GM13977 (cell line): Measurements from ENCODE around the gene FAM76A.
"Not testable (repeated sequence)": the region's sequence is repeated elsewhere in the genome, so short reads cannot be mapped to it uniquely, and the experiment has no call there.

Source experiments
- DNase-seq: peaks from one replicate; pipeline ENCODE4 v3.0.0; 2012; ENCODE audit warnings: low spot score
- in situ Hi-C: fragments of 300-500 bp; cut with MboI; formaldehyde crosslinking; loops from one replicate; pipeline ENCODE4 v1.12.0; 2022; ENCODE audit warnings: low sequenced_read_pairs, low pct_unique_long_range_greater_than_20kb, mixed read lengths, inconsistent platforms; ENCODE audit not compliant: unreplicated experiment
- TF ChIP-seq, protein P1 (sequence below): IDR thresholded peaks from 2 replicates; pipeline ENCODE4 v1.5.1; 2012; ENCODE audit warnings: mild to moderate bottlenecking, control low read depth; ENCODE audit not compliant: insufficient read depth; ENCODE audit errors: extremely low read depth, missing control alignments

The FAM76A gene

GRCh38 chr1:27795601-27796000 lies 69.8 kb downstream of the FAM76A start:
- DNase-seq, result no peak
- in situ Hi-C loops, result no loop called here
- TF ChIP-seq, protein P1, sequence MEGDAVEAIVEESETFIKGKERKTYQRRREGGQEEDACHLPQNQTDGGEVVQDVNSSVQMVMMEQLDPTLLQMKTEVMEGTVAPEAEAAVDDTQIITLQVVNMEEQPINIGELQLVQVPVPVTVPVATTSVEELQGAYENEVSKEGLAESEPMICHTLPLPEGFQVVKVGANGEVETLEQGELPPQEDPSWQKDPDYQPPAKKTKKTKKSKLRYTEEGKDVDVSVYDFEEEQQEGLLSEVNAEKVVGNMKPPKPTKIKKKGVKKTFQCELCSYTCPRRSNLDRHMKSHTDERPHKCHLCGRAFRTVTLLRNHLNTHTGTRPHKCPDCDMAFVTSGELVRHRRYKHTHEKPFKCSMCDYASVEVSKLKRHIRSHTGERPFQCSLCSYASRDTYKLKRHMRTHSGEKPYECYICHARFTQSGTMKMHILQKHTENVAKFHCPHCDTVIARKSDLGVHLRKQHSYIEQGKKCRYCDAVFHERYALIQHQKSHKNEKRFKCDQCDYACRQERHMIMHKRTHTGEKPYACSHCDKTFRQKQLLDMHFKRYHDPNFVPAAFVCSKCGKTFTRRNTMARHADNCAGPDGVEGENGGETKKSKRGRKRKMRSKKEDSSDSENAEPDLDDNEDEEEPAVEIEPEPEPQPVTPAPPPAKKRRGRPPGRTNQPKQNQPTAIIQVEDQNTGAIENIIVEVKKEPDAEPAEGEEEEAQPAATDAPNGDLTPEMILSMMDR, result no peak

- DNase-seq, result no peak
- TF ChIP-seq, protein P1, result no peak
- in situ Hi-C loops, result no loop called here
Measured at GRCh38 chr1:27804791-27805190, 79.0 kb downstream of the FAM76A start.

DNA sequence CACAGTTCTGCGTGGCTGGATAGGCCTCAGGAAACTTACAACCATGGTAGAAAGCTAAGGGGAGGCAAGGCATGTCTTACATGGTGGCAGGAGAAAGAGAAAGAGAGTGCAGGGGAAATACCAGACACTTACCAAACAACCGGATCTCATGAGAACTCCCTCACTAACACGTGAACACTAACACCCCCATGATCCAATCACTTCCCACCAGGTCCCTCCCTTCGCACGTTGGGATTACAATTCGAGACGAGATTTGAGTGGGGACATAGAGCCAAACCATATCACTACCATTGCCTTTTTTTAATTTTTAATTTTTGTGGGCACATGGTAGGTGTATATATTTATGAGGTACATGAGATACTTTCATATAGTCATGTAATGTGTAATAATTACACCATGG lies 81.0 kb downstream of the FAM76A start:
- no peak for DNase-seq
- TF ChIP-seq, protein P1, result no peak
- in situ Hi-C loops, result no loop called here

GRCh38 chr1:27807385-27807784 lies 81.6 kb downstream of the FAM76A start:
- DNase-seq, result no peak
- in situ Hi-C loops, result no loop called here
- TF ChIP-seq, protein P1, result no peak

DNA sequence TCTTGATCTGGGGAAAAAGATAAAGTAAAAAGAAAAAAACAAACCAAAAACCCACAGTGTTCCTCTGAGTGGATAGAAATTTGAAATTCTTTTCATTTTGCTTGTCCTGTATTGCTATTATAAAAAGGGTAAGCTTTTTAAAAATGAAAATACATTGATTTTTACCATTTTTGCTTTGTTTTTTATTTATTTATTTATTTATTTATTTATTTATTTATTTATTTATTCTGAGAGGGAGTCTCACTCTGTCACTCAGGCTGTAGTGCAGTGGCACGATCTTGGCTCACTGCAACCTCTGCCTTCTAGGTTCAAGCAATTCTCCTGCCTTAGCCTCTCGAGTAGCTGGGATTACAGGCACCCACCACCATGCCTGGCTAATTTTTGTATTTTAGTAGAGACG lies 82.4 kb downstream of the FAM76A start:
- in situ Hi-C loops, DNase-seq: not testable (repeated sequence)

GRCh38 chr1:27809883-27810282 lies 84.1 kb downstream of the FAM76A start:
- in situ Hi-C loops, result no loop called here
- DNase-seq, result no peak
- TF ChIP-seq, protein P1, result no peak

- in situ Hi-C loops, result no loop called here
- TF ChIP-seq, protein P1, result no peak
- DNase-seq, result no peak
Measured at GRCh38 chr1:27811741-27812500, 86.2 kb downstream of the FAM76A start.
